Measurements from ENCODE around the gene SLX4IP. TPM values are rescaled to one million over a fixed set of nuclear protein-coding genes. Genes with fewer than 3 reads are reported as not detected.

Gene SLX4IP
- total RNA-seq, 2 donors from 2014 or later = 3.2 to 4.9 TPM

DNA sequence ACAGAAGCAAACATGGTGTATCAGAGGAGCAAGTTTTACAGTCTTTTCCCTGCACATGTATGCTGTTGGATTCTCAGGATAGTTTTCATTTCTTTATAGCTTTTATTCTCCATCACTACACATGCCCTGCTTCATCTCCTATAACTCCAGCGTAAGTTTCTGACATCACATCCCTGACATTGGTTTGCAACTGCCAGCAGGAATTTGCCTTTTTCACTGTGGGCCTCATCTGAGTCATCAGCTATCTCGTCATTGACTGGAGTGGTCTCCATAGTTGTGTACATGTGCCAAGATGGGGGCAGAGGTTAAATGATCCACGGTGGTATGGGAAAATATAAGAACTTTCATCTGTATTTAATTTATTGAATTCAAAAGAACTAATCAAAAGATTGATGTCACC is 96.7 kb downstream of the SLX4IP start:
- ATAC-seq = no peak
- Mint-ChIP-seq H3K36me3 (no peaks in the 10 kb centered on the region), H3K4me1 (ENCODE audit: low read depth in 2 of 2) (peaks cover 5 to 7% of the 10 kb centered on the region in 2 donors), H3K27ac (no peak overlapping the region), H3K4me3 (no peak overlapping the region), H3K27me3 (no peaks in the 10 kb centered on the region), H3K9me3 (no peaks in the 10 kb centered on the region)
- no peak for DNase-seq (ENCODE audit: low spot score)

- Mint-ChIP-seq H3K27ac (no peak overlapping the region), H3K36me3 (no peaks in the 10 kb centered on the region), H3K9me3 (no peaks in the 10 kb centered on the region), H3K4me3 (no peak overlapping the region), H3K27me3 (no peaks in the 10 kb centered on the region), H3K4me1 (ENCODE audit: low read depth in 2 of 2) (peaks cover 5 to 7% of the 10 kb centered on the region in 2 donors)
- ATAC-seq = no peak
- DNase-seq (ENCODE audit: low spot score) = no peak
Measured at GRCh38 chr20:10532361-10532760, 97.3 kb downstream of the SLX4IP start.

DNA sequence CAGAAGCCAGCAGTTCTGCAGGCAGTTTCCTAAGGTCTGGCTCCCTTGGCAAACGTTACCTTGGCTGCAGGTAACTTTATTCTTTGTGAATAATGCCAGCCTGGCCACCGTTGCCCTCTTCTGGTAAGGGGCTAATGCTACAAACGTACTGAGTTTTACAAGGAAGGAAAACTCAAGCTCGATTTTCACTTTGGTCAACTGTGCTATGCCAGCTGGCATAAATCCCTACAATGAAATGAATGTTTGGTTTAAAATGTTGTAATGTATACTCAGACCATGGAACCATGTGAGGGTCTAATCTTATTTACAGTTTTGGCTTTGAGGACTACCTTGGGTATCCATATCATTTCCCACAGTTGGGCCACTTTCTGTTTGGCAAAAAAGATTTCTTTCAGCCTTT is 101.4 kb downstream of the SLX4IP start:
- no peaks in the 10 kb centered on the region for H3K27me3 Mint-ChIP-seq
- no peak overlapping the region for H3K27ac Mint-ChIP-seq

GRCh38 chr20:10537850-10538480 is 102.9 kb downstream of the SLX4IP start:
- DNase-seq (ENCODE audit: low spot score) (no peak), ATAC-seq (no peak)
- Mint-ChIP-seq H3K4me1 (ENCODE audit: low read depth in 2 of 2) (peaks cover 16 to 19% of the 10 kb centered on the region in 2 donors), H3K36me3 (no peaks in the 10 kb centered on the region), H3K4me3 (no peak overlapping the region), H3K27me3 (no peaks in the 10 kb centered on the region), H3K27ac (no peak overlapping the region), H3K9me3 (no peaks in the 10 kb centered on the region)

More for the DNA sequence above, 101.4 kb downstream of the SLX4IP start:
- ATAC-seq (no peak), DNase-seq (ENCODE audit: low spot score) (no peak)
- H3K4me3 Mint-ChIP-seq = no peak overlapping the region
- no peaks in the 10 kb centered on the region for H3K9me3 Mint-ChIP-seq
- H3K4me1 Mint-ChIP-seq (ENCODE audit: low read depth in 2 of 2) = peaks cover 11 to 12% of the 10 kb centered on the region in 2 donors
- no peaks in the 10 kb centered on the region for H3K36me3 Mint-ChIP-seq

DNA sequence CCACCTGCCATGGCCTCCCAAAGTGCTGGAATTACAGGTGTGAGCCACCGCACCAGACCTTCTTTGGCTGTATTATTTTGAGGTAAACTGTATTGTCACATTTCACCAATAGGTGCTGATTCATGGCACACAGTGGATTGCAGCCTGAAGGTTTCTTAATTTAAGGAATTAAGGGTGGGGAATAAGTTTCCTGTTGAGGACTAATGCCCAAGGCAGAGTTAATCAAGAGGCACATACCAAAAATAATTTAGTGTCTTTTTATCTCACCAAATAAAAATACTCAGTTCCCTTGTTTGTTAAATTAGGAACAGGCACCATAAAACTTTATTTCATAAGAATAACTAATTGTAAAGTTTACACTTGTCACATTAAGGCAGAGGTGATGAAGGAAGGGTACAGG is 103.7 kb downstream of the SLX4IP start:
- Mint-ChIP-seq H3K36me3 (no peaks in the 10 kb centered on the region), H3K27me3 (peaks cover 0 to 2% of the 10 kb centered on the region in 2 donors), H3K9me3 (no peaks in the 10 kb centered on the region), H3K4me1 (ENCODE audit: low read depth in 2 of 2) (peaks cover 19 to 21% of the 10 kb centered on the region in 2 donors), H3K27ac (peak overlapping the region in 1 of 2 donors; percentile 20), H3K4me3 (no peak overlapping the region)
- no peak for ATAC-seq
- no peak for DNase-seq (ENCODE audit: low spot score)

- H3K27ac Mint-ChIP-seq = peak overlapping the region in 1 of 2 donors; percentile 34
- H3K9me3 Mint-ChIP-seq = no peaks in the 10 kb centered on the region
- no peaks in the 10 kb centered on the region for H3K36me3 Mint-ChIP-seq
- peaks cover 0 to 2% of the 10 kb centered on the region in 2 donors for H3K27me3 Mint-ChIP-seq
- H3K4me3 Mint-ChIP-seq = no peak overlapping the region
- peaks cover 19 to 21% of the 10 kb centered on the region in 2 donors for H3K4me1 Mint-ChIP-seq (ENCODE audit: low read depth in 2 of 2)
- DNase-seq (ENCODE audit: low spot score) (no peak), ATAC-seq (no peak)
Measured at GRCh38 chr20:10539818-10540553, 104.9 kb downstream of the SLX4IP start.

DNA sequence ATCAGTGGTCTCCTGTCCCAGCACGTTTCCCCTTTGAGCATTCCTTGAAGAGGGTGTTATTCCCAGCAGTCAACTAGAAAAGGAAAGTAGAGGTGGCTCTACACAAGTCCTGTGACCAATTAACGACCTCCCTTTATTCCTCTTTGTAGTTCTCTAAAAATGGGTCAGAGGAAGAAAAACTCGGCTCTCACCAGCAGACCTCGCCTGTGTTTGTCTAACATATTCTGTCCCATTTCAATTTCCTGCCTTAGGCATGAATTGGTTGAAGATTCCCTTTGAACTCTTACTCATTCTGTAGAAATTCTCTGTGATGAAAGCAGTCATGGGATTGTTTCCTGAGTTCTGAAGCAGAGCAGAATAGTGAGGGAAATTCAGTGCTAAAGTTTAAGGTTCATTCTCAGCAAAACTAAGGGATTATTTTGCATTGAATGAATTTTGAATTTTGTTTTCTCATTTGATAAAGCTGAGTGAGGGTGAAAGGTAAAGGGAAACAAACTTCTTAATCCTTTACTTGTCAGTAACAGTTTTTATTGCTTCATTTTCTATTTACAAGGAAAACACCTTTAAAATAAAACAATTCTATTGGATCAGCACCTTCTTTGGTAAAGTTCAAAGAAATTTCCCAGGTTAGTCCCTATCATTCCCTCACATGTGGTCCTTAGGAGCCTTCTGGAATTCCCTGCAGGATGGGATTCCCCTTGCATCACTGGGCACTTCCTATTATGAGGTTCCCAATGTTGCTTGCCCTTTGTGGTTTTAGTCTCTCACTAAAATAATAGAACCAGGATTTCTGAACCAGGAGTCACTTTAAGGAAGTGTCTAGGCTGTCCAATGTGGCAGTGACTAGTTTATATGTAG is 105.8 kb downstream of the SLX4IP start:
- Mint-ChIP-seq H3K27me3 (peaks cover 0 to 2% of the 10 kb centered on the region in 2 donors), H3K36me3 (no peaks in the 10 kb centered on the region), H3K27ac (peak overlapping the region in 1 of 2 donors; percentile 34), H3K4me3 (no peak overlapping the region), H3K9me3 (no peaks in the 10 kb centered on the region), H3K4me1 (ENCODE audit: low read depth in 2 of 2) (peaks cover 19 to 21% of the 10 kb centered on the region in 2 donors)
- ATAC-seq (no peak), DNase-seq (ENCODE audit: low spot score) (no peak)

GRCh38 chr20:10541668-10542411 is 106.7 kb downstream of the SLX4IP start:
- Mint-ChIP-seq H3K4me1 (ENCODE audit: low read depth in 2 of 2) (peaks cover 19 to 21% of the 10 kb centered on the region in 2 donors), H3K9me3 (no peaks in the 10 kb centered on the region), H3K36me3 (no peaks in the 10 kb centered on the region), H3K4me3 (no peak overlapping the region), H3K27ac (peak overlapping the region in 1 of 2 donors; percentile 73), H3K27me3 (peaks cover 0 to 2% of the 10 kb centered on the region in 2 donors)
- ATAC-seq = no peak
- no peak for DNase-seq (ENCODE audit: low spot score)

DNA sequence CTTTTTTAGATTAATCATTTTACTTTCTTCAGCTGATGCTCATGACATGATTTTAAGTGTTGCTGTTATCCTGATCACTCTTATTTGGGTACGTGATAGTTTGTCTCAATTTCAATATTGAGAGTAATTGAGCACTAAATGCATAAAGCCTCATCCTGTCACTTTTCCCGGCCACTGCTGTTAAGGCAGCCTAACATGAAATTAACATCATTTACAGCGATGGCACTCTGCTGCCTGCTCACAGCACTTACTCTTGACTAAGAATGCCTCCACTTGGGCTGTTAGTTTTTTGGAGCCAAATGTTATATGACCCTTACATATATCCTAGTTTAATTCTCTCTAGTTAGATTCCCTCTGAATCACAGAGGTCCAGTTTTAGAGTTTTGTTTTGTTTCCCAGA is 107.3 kb downstream of the SLX4IP start:
- Mint-ChIP-seq H3K4me1 (ENCODE audit: low read depth in 2 of 2) (peaks cover 19 to 21% of the 10 kb centered on the region in 2 donors), H3K9me3 (no peaks in the 10 kb centered on the region), H3K27me3 (peaks cover 0 to 2% of the 10 kb centered on the region in 2 donors), H3K27ac (peak overlapping the region in 1 of 2 donors; percentile 73), H3K36me3 (no peaks in the 10 kb centered on the region), H3K4me3 (no peak overlapping the region)
- ATAC-seq = no peak
- DNase-seq (ENCODE audit: low spot score) = no peak

DNA sequence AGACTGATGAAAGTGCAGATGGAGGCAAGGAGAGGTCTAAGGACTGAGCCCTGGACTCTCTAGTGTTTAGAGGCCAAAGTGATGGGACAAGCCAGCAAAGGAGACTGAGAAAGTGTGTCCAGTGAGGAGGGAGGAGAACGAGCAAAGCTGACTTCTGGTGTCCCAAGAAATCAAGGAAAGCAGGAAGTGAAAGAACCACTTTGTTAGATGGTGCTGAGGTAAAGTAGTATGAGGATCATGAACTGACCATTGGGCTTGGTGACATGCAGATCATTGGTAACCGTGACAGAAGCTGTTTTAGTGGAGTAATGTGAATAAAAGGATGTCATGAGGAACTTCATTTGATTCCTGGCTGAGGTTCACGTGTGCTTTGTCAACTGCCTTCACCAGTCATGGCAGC is 108.4 kb downstream of the SLX4IP start:
- Mint-ChIP-seq H3K4me3 (no peak overlapping the region), H3K9me3 (no peaks in the 10 kb centered on the region), H3K4me1 (ENCODE audit: low read depth in 2 of 2) (peaks cover 19 to 24% of the 10 kb centered on the region in 2 donors), H3K27me3 (peaks cover 0 to 2% of the 10 kb centered on the region in 2 donors), H3K36me3 (no peaks in the 10 kb centered on the region), H3K27ac (peak overlapping the region in 1 of 2 donors; percentile 32)
- DNase-seq (ENCODE audit: low spot score) (no peak), ATAC-seq (no peak)

- DNase-seq (ENCODE audit: low spot score) = no peak
- no peaks in the 10 kb centered on the region for H3K36me3 Mint-ChIP-seq
- no peak overlapping the region for H3K4me3 Mint-ChIP-seq
- H3K4me1 Mint-ChIP-seq (ENCODE audit: low read depth in 2 of 2) = peaks cover 22 to 33% of the 10 kb centered on the region in 2 donors
- ATAC-seq = no peak
- peaks cover 0 to 2% of the 10 kb centered on the region in 2 donors for H3K27me3 Mint-ChIP-seq
- no peaks in the 10 kb centered on the region for H3K9me3 Mint-ChIP-seq
- no peak overlapping the region for H3K27ac Mint-ChIP-seq
Measured at GRCh38 chr20:10547276-10548114, 112.4 kb downstream of the SLX4IP start.

DNA sequence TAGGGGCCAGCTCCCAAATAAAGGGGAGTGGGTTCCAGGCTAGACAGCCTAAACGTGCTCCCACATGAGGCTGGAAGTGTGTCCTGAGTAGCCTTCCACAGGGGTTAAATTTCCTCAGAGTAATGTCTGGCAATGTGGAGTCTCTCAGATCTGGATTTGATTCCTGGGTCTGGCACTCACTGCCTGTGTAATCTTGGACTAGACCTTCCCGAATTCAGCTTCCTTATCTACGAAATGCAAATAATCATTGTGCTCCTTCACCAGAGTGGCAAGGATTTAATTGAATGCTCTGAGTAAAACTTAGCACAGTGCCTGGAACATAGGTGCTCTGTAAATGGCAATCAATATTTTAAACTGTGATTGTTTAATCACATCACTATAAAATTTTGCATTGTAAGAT is 114.4 kb downstream of the SLX4IP start:
- H3K27me3 Mint-ChIP-seq = no peaks in the 10 kb centered on the region
- H3K4me1 Mint-ChIP-seq (ENCODE audit: low read depth in 2 of 2) = peaks cover 18 to 25% of the 10 kb centered on the region in 2 donors
- H3K36me3 Mint-ChIP-seq = no peaks in the 10 kb centered on the region
- no peak for ATAC-seq
- no peaks in the 10 kb centered on the region for H3K9me3 Mint-ChIP-seq
- H3K27ac Mint-ChIP-seq = no peak overlapping the region
- no peak overlapping the region for H3K4me3 Mint-ChIP-seq
- DNase-seq (ENCODE audit: low spot score) = no peak
